ENCODE data around the gene YEATS2. TPM values are rescaled to one million over a fixed set of nuclear protein-coding genes. Genes with fewer than 3 reads are reported as not detected.
A peak's percentile ranks its signal among the peaks of the same experiment; 100 is the strongest.

The YEATS2 gene
- total RNA-seq, 1 donor from 2014 or later, result 60.1 TPM

- no peak for DNase-seq (ENCODE audit: low spot score)
- Mint-ChIP-seq H3K4me1 (ENCODE audit: low read depth) (peaks cover 4% of the 10 kb centered on the region), H3K36me3 (ENCODE audit: low read depth) (peaks cover 51% of the 10 kb centered on the region), H3K27ac (no peak overlapping the region), H3K27me3 (ENCODE audit: low read depth) (no peaks in the 10 kb centered on the region), H3K4me3 (ENCODE audit: low read depth) (no peak overlapping the region), H3K9me3 (no peaks in the 10 kb centered on the region)
- intact Hi-C loops (cut with micrococcal nuclease), result no loop called here
Observed at GRCh38 chr3:183810643-183811594, 113.3 kb downstream of the YEATS2 start.

- intact Hi-C loops (cut with micrococcal nuclease), result no loop called here
- no peak for DNase-seq (ENCODE audit: low spot score)
- H3K27me3 Mint-ChIP-seq (ENCODE audit: low read depth), result no peaks in the 10 kb centered on the region
- peaks cover 51% of the 10 kb centered on the region for H3K36me3 Mint-ChIP-seq (ENCODE audit: low read depth)
- H3K27ac Mint-ChIP-seq, result no peak overlapping the region
- no peak overlapping the region for H3K4me3 Mint-ChIP-seq (ENCODE audit: low read depth)
- no peaks in the 10 kb centered on the region for H3K9me3 Mint-ChIP-seq
- H3K4me1 Mint-ChIP-seq (ENCODE audit: low read depth), result peaks cover 7% of the 10 kb centered on the region
Observed at GRCh38 chr3:183811638-183812037, 114.0 kb downstream of the YEATS2 start.

- intact Hi-C loops (cut with micrococcal nuclease), result no loop called here
- no peak for DNase-seq (ENCODE audit: low spot score)
- Mint-ChIP-seq H3K9me3 (no peaks in the 10 kb centered on the region), H3K27ac (no peak overlapping the region), H3K36me3 (ENCODE audit: low read depth) (peaks cover 38% of the 10 kb centered on the region), H3K27me3 (ENCODE audit: low read depth) (no peaks in the 10 kb centered on the region), H3K4me1 (ENCODE audit: low read depth) (peaks cover 7% of the 10 kb centered on the region), H3K4me3 (ENCODE audit: low read depth) (no peak overlapping the region)
Observed at GRCh38 chr3:183812761-183813445, 115.3 kb downstream of the YEATS2 start.

GRCh38 chr3:183814240-183814639, 116.6 kb downstream of the YEATS2 start:
- Mint-ChIP-seq H3K27me3 (ENCODE audit: low read depth) (no peaks in the 10 kb centered on the region), H3K27ac (peak overlapping the region; percentile 55), H3K9me3 (no peaks in the 10 kb centered on the region), H3K36me3 (ENCODE audit: low read depth) (peaks cover 29% of the 10 kb centered on the region), H3K4me3 (ENCODE audit: low read depth) (no peak overlapping the region), H3K4me1 (ENCODE audit: low read depth) (peaks cover 7% of the 10 kb centered on the region)
- intact Hi-C loops (cut with micrococcal nuclease), result no loop called here
- no peak for DNase-seq (ENCODE audit: low spot score)

GRCh38 chr3:183815563-183815940, 118.0 kb downstream of the YEATS2 start:
- H3K27ac Mint-ChIP-seq, result no peak overlapping the region
- no peak for DNase-seq (ENCODE audit: low spot score)
- peaks cover 21% of the 10 kb centered on the region for H3K36me3 Mint-ChIP-seq (ENCODE audit: low read depth)
- no peaks in the 10 kb centered on the region for H3K27me3 Mint-ChIP-seq (ENCODE audit: low read depth)
- intact Hi-C loops (cut with micrococcal nuclease), result no loop called here
- no peaks in the 10 kb centered on the region for H3K9me3 Mint-ChIP-seq
- no peak overlapping the region for H3K4me3 Mint-ChIP-seq (ENCODE audit: low read depth)
- H3K4me1 Mint-ChIP-seq (ENCODE audit: low read depth), result peaks cover 7% of the 10 kb centered on the region

GRCh38 chr3:183815951-183816475, 118.4 kb downstream of the YEATS2 start:
- DNase-seq (ENCODE audit: low spot score), result no peak
- intact Hi-C loops (cut with micrococcal nuclease), result no loop called here
- H3K27ac Mint-ChIP-seq, result peak overlapping the region; percentile 24
- peaks cover 17% of the 10 kb centered on the region for H3K36me3 Mint-ChIP-seq (ENCODE audit: low read depth)
- H3K9me3 Mint-ChIP-seq, result no peaks in the 10 kb centered on the region
- H3K27me3 Mint-ChIP-seq (ENCODE audit: low read depth), result no peaks in the 10 kb centered on the region
- no peak overlapping the region for H3K4me3 Mint-ChIP-seq (ENCODE audit: low read depth)
- peaks cover 7% of the 10 kb centered on the region for H3K4me1 Mint-ChIP-seq (ENCODE audit: low read depth)

GRCh38 chr3:183816681-183817510, 119.3 kb downstream of the YEATS2 start:
- Mint-ChIP-seq H3K36me3 (ENCODE audit: low read depth) (peaks cover 8% of the 10 kb centered on the region), H3K4me1 (ENCODE audit: low read depth) (peaks cover 7% of the 10 kb centered on the region), H3K27ac (peak overlapping the region; percentile 24), H3K4me3 (ENCODE audit: low read depth) (no peak overlapping the region), H3K9me3 (no peaks in the 10 kb centered on the region), H3K27me3 (ENCODE audit: low read depth) (no peaks in the 10 kb centered on the region)
- intact Hi-C loops (cut with micrococcal nuclease), result no loop called here
- DNase-seq (ENCODE audit: low spot score), result no peak

- Mint-ChIP-seq H3K27ac (no peak overlapping the region), H3K4me3 (ENCODE audit: low read depth) (no peak overlapping the region), H3K36me3 (ENCODE audit: low read depth) (peaks cover 8% of the 10 kb centered on the region)
Observed at GRCh38 chr3:183817639-183818038, 120.0 kb downstream of the YEATS2 start.

GRCh38 chr3:183818041-183818620, 120.5 kb downstream of the YEATS2 start:
- Mint-ChIP-seq H3K27me3 (ENCODE audit: low read depth) (peaks cover 3% of the 10 kb centered on the region), H3K36me3 (ENCODE audit: low read depth) (peaks cover 8% of the 10 kb centered on the region), H3K27ac (no peak overlapping the region), H3K9me3 (no peaks in the 10 kb centered on the region), H3K4me3 (ENCODE audit: low read depth) (no peak overlapping the region), H3K4me1 (ENCODE audit: low read depth) (peaks cover 7% of the 10 kb centered on the region)
- no peak for DNase-seq (ENCODE audit: low spot score)
- intact Hi-C loops (cut with micrococcal nuclease), result no loop called here

More at GRCh38 chr3:183817639-183818038, 120.0 kb downstream of the YEATS2 start:
- peaks cover 7% of the 10 kb centered on the region for H3K4me1 Mint-ChIP-seq (ENCODE audit: low read depth)
- H3K9me3 Mint-ChIP-seq, result no peaks in the 10 kb centered on the region
- no peak for DNase-seq (ENCODE audit: low spot score)
- intact Hi-C loops (cut with micrococcal nuclease), result no loop called here
- H3K27me3 Mint-ChIP-seq (ENCODE audit: low read depth), result peaks cover 3% of the 10 kb centered on the region

- DNase-seq (ENCODE audit: low spot score), result no peak
- Mint-ChIP-seq H3K4me3 (ENCODE audit: low read depth) (no peak overlapping the region), H3K4me1 (ENCODE audit: low read depth) (peaks cover 11% of the 10 kb centered on the region), H3K27me3 (ENCODE audit: low read depth) (peaks cover 7% of the 10 kb centered on the region), H3K9me3 (no peaks in the 10 kb centered on the region), H3K36me3 (ENCODE audit: low read depth) (peaks cover 8% of the 10 kb centered on the region), H3K27ac (no peak overlapping the region)
- intact Hi-C loops (cut with micrococcal nuclease), result no loop called here
Observed at GRCh38 chr3:183818706-183819624, 121.4 kb downstream of the YEATS2 start.

GRCh38 chr3:183819831-183820230, 122.2 kb downstream of the YEATS2 start:
- Mint-ChIP-seq H3K9me3 (no peaks in the 10 kb centered on the region), H3K36me3 (ENCODE audit: low read depth) (peaks cover 5% of the 10 kb centered on the region), H3K4me1 (ENCODE audit: low read depth) (peaks cover 15% of the 10 kb centered on the region), H3K27me3 (ENCODE audit: low read depth) (peaks cover 11% of the 10 kb centered on the region), H3K27ac (no peak overlapping the region), H3K4me3 (ENCODE audit: low read depth) (no peak overlapping the region)
- intact Hi-C loops (cut with micrococcal nuclease), result no loop called here
- DNase-seq (ENCODE audit: low spot score), result no peak

Data from activated T-helper 2 cell treated with anti-CD3 and anti-CD28 coated beads, Interferon-gamma antibody, Interleukin-2, Interleukin-4, amounts not matched to agents 10 μg/mL and 5 μg/mL and 100 μg/mL, durations not matched to agents 14 hours and 24 hours and 36 hours (primary cell).